ENCODE data around the gene METTL4.

Gene METTL4

GRCh38 chr18:2571200-2572170 lies at the start of gene METTL4, which contains the start of gene NDC80:
Gene METTL4, minus strand, starts transcription at chr18:2571505. Its CDS starts 4,289 bp downstream, at chr18:2567216.
Gene NDC80, plus strand, starts transcription at chr18:2571557. Its CDS starts 1,429 bp downstream, at chr18:2572986.
- Mint-ChIP-seq H3K36me3 (ENCODE audit: low read depth) (peaks cover 50% of the 10 kb centered on the region), H3K4me1 (peaks cover 51% of the 10 kb centered on the region), H3K27me3 (no peaks in the 10 kb centered on the region), H3K27ac (peak within 1 kb of the TSS; percentile 98), H3K4me3 (peak within 1 kb of the TSS; percentile 99), H3K9me3 (no peaks in the 10 kb centered on the region)
- ATAC-seq (peak; percentile 93), DNase-seq (peak; percentile 89)

- no peak overlapping the region for H3K27ac Mint-ChIP-seq
- H3K4me1 Mint-ChIP-seq = no peaks in the 10 kb centered on the region
- H3K27me3 Mint-ChIP-seq = no peaks in the 10 kb centered on the region
- peaks cover 34% of the 10 kb centered on the region for H3K36me3 Mint-ChIP-seq (ENCODE audit: low read depth)
- ATAC-seq (no peak), DNase-seq (no peak)
- no peak overlapping the region for H3K4me3 Mint-ChIP-seq
- no peaks in the 10 kb centered on the region for H3K9me3 Mint-ChIP-seq
Measured at GRCh38 chr18:2618009-2618408, 46.7 kb upstream of the METTL4 start.

- no peak for DNase-seq
- ATAC-seq = no peak
- no peaks in the 10 kb centered on the region for H3K4me1 Mint-ChIP-seq
- no peaks in the 10 kb centered on the region for H3K27me3 Mint-ChIP-seq
- H3K36me3 Mint-ChIP-seq (ENCODE audit: low read depth) = peaks cover 39% of the 10 kb centered on the region
- peak overlapping the region; percentile 53 for H3K27ac Mint-ChIP-seq
- no peaks in the 10 kb centered on the region for H3K9me3 Mint-ChIP-seq
- H3K4me3 Mint-ChIP-seq = no peak overlapping the region
Measured at GRCh38 chr18:2617401-2617998, 46.2 kb upstream of the METTL4 start.

DNA sequence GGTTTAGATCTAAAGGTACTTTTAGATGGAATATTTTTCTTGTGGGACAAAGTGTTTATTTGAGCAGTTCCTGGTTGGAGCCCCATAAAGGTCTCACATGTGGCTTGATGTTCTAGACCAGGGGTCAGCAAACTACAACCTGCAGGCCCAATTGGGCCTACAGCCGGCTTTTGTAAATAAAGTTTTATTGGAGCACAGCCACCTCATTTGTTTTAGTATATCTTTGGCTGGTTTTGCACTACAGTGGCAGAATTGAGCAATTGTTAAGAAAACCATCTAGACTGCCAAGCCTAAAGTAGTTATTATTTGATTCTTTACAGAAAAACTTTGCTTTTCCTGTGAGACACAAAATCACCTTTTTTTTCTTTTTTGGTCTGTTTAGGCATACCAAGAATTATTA lies 41.7 kb upstream of the METTL4 start:
- Mint-ChIP-seq H3K36me3 (ENCODE audit: low read depth) (peaks cover 74% of the 10 kb centered on the region), H3K4me3 (no peak overlapping the region), H3K27me3 (no peaks in the 10 kb centered on the region)

GRCh38 chr18:2610549-2610948 lies 39.2 kb upstream of the METTL4 start:
- H3K36me3 Mint-ChIP-seq (ENCODE audit: low read depth) = peaks cover 73% of the 10 kb centered on the region

More for the DNA sequence above, 41.7 kb upstream of the METTL4 start:
- Mint-ChIP-seq H3K9me3 (no peaks in the 10 kb centered on the region), H3K27ac (no peak overlapping the region), H3K4me1 (peaks cover 4% of the 10 kb centered on the region)
- DNase-seq (no peak), ATAC-seq (no peak)

GRCh38 chr18:2609604-2610003 lies 38.3 kb upstream of the METTL4 start:
- no peak overlapping the region for H3K27ac Mint-ChIP-seq
- no peaks in the 10 kb centered on the region for H3K27me3 Mint-ChIP-seq
- DNase-seq (no peak), ATAC-seq (no peak)
- peaks cover 29% of the 10 kb centered on the region for H3K4me1 Mint-ChIP-seq
- H3K9me3 Mint-ChIP-seq = no peaks in the 10 kb centered on the region
- no peak overlapping the region for H3K4me3 Mint-ChIP-seq
- peaks cover 71% of the 10 kb centered on the region for H3K36me3 Mint-ChIP-seq (ENCODE audit: low read depth)

More at GRCh38 chr18:2610549-2610948, 39.2 kb upstream of the METTL4 start:
- H3K27me3 Mint-ChIP-seq = no peaks in the 10 kb centered on the region
- ATAC-seq (no peak), DNase-seq (no peak)
- H3K4me3 Mint-ChIP-seq = no peak overlapping the region
- peaks cover 20% of the 10 kb centered on the region for H3K4me1 Mint-ChIP-seq
- no peak overlapping the region for H3K27ac Mint-ChIP-seq
- H3K9me3 Mint-ChIP-seq = no peaks in the 10 kb centered on the region

- ATAC-seq (no peak), DNase-seq (no peak)
- Mint-ChIP-seq H3K4me3 (peak overlapping the region; percentile 61), H3K9me3 (no peaks in the 10 kb centered on the region), H3K27me3 (no peaks in the 10 kb centered on the region), H3K36me3 (ENCODE audit: low read depth) (peaks cover 68% of the 10 kb centered on the region), H3K4me1 (peaks cover 42% of the 10 kb centered on the region), H3K27ac (peak overlapping the region; percentile 85)
Measured at GRCh38 chr18:2606335-2606734, 35.0 kb upstream of the METTL4 start.

- DNase-seq = no peak
- ATAC-seq = peak; percentile 58
- Mint-ChIP-seq H3K4me1 (peaks cover 37% of the 10 kb centered on the region), H3K27me3 (no peaks in the 10 kb centered on the region), H3K36me3 (ENCODE audit: low read depth) (peaks cover 62% of the 10 kb centered on the region), H3K9me3 (no peaks in the 10 kb centered on the region), H3K27ac (peak overlapping the region; percentile 13), H3K4me3 (no peak overlapping the region)
Measured at GRCh38 chr18:2602844-2603243, 31.5 kb upstream of the METTL4 start.

DNA sequence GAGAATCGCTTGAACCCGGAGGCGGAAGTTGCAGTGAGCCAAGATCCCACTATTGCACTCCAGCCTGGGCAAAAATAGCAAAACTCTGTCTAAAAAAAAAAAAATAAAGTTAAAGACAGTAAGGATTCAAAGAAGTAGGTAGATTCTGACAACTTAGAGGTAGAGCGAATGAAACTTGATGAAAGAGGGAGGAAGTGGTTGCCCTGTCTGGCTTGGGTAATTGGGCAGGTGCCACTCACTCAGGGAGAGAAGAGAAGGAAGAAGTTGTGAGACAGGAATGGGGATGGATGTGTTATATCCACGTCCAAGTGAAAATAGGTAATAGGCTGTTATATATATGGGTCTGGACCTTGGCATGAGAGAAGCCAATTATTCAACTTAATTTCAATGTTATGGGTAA lies 26.3 kb upstream of the METTL4 start:
- peaks cover 32% of the 10 kb centered on the region for H3K4me1 Mint-ChIP-seq
- H3K9me3 Mint-ChIP-seq = peaks cover 9% of the 10 kb centered on the region
- H3K27ac Mint-ChIP-seq = no peak overlapping the region
- H3K27me3 Mint-ChIP-seq = no peaks in the 10 kb centered on the region
- H3K36me3 Mint-ChIP-seq (ENCODE audit: low read depth) = peaks cover 66% of the 10 kb centered on the region
- ATAC-seq = no peak
- DNase-seq = no peak
- no peak overlapping the region for H3K4me3 Mint-ChIP-seq

GRCh38 chr18:2590303-2590702 lies 19.0 kb upstream of the METTL4 start:
- Mint-ChIP-seq H3K27ac (peak overlapping the region; percentile 90), H3K4me1 (peaks cover 66% of the 10 kb centered on the region), H3K36me3 (ENCODE audit: low read depth) (peaks cover 78% of the 10 kb centered on the region), H3K9me3 (peaks cover 2% of the 10 kb centered on the region), H3K27me3 (no peaks in the 10 kb centered on the region), H3K4me3 (peak overlapping the region; percentile 48)
- DNase-seq (no peak), ATAC-seq (no peak)

DNA sequence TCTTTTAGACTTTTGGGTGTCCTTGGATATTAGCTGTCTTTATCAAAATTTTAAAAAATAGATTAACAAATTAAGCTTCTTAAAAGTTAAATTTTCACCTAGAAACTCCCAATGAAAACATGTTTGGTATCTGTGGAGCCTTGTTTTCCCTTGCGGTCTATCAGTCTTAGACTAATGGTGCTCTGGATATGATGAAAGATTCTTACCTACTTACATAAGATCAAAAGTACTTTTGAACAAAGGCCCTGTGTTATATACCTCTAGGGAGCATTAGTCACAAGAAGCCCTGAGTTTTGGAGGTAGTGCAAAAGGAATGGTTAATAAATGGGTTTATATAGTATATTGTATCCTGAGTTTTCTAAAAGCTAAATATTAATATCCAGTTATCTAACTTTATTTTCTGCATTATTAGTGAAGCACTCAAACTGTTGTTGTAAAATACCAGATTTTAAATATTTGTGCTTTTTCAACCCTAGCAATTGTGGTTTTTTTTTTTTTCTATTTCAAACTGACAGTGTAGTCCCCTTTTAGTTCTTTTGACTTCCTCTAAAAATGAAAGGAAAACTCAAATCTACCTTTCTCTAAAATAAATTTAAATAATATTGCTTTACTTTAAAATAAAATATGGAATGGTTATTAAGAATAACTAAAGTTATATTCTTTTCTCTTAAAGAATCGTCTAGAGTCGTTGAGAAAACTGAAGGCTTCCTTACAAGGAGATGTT lies 18.2 kb upstream of the METTL4 start:
- H3K36me3 Mint-ChIP-seq (ENCODE audit: low read depth) = peaks cover 79% of the 10 kb centered on the region
- no peaks in the 10 kb centered on the region for H3K27me3 Mint-ChIP-seq
- DNase-seq (no peak), ATAC-seq (peak; percentile 82)
- no peaks in the 10 kb centered on the region for H3K9me3 Mint-ChIP-seq
- peaks cover 62% of the 10 kb centered on the region for H3K4me1 Mint-ChIP-seq
- peak overlapping the region; percentile 60 for H3K4me3 Mint-ChIP-seq
- peak overlapping the region; percentile 90 for H3K27ac Mint-ChIP-seq

DNA sequence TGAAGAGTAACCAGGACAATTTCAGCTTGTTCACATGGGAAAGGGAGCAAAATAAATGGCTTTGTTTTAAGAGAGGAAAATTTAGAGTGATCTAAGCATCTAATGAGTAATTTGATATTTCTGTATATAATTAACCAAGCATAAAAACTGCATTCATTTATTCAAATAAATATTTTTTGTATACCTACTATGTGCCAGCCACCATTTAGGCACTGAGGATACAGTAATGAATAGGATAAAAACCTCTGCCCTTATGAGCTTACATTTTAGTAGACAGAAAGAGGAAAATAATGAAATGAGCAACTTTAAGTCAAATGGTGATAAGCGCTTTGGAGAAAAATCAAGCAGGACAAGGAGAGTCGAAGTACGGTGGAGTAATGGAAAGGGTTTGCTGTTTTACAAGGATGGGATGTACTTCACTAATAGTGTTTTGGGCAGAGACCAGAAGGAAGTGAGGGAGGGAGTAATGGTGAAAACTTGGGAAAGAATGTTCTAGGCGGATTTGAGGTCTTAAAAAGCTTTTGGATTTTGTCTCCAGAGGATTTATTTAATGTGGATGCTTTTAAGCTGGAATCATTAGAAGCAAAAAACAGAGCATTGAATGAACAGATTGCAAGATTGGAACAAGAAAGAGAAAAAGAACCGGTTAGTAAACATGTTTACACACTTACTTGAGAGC lies 17.5 kb upstream of the METTL4 start:
- H3K9me3 Mint-ChIP-seq = no peaks in the 10 kb centered on the region
- peaks cover 58% of the 10 kb centered on the region for H3K4me1 Mint-ChIP-seq
- DNase-seq (no peak), ATAC-seq (no peak)
- H3K27me3 Mint-ChIP-seq = no peaks in the 10 kb centered on the region
- peaks cover 72% of the 10 kb centered on the region for H3K36me3 Mint-ChIP-seq (ENCODE audit: low read depth)
- peak overlapping the region; percentile 90 for H3K27ac Mint-ChIP-seq
- peak overlapping the region; percentile 60 for H3K4me3 Mint-ChIP-seq

DNA sequence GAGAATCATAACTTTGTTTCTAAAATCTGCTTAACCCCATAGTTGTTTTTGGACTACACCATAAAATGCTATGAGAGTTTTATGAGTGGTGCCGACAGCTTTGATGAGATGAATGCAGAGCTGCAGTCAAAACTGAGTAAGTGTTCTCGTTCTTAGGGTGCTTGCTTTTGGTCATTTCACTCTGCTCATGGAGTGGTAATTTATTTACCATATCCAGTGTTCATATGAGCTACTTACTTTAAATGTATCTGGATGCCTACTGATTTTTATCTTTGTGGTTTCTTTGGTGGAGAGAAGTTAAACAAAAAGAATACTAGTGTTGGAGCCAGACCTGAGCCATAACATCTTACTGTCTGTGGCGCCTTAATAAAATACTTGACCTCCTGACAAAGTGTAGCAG lies 16.5 kb upstream of the METTL4 start:
- no peak overlapping the region for H3K27ac Mint-ChIP-seq
- DNase-seq (no peak), ATAC-seq (no peak)
- no peaks in the 10 kb centered on the region for H3K27me3 Mint-ChIP-seq
- H3K36me3 Mint-ChIP-seq (ENCODE audit: low read depth) = peaks cover 70% of the 10 kb centered on the region
- H3K4me3 Mint-ChIP-seq = no peak overlapping the region
- peaks cover 52% of the 10 kb centered on the region for H3K4me1 Mint-ChIP-seq
- no peaks in the 10 kb centered on the region for H3K9me3 Mint-ChIP-seq

DNA sequence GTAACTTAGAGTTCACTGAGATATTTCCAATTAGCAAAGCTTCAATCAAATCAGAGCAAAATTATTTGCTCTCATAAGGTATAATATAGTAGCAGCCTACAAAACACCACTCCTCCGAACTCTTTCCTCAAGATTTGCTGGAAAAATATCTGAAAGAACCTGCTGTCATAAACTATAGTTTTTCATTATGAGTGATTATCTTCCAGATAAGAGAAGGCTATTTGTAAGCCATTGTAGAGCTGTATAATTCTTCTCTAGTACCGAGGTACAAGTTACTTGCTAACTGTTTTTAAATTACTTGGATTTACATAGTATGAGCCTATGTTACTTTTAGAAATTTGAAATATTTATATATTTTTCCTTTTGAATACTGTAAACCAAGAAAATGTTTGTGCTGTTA lies 2.1 kb upstream of the METTL4 start:
- no peak overlapping the region for H3K27ac Mint-ChIP-seq
- H3K4me3 Mint-ChIP-seq = peak overlapping the region; percentile 99
- peaks cover 46% of the 10 kb centered on the region for H3K4me1 Mint-ChIP-seq
- no peaks in the 10 kb centered on the region for H3K9me3 Mint-ChIP-seq
- DNase-seq (no peak), ATAC-seq (no peak)
- peaks cover 55% of the 10 kb centered on the region for H3K36me3 Mint-ChIP-seq (ENCODE audit: low read depth)
- no peaks in the 10 kb centered on the region for H3K27me3 Mint-ChIP-seq

All from activated naive CD8-positive, alpha-beta T cell treated with anti-CD3 and anti-CD28 coated beads, Interleukin-2, amount 50 U/mL, for 24 hours (primary cell).